ENCODE results near the gene HIPK2. TPM values are rescaled to one million over a fixed set of nuclear protein-coding genes. Genes with fewer than 3 reads are reported as not detected.
A peak's percentile ranks its signal among the peaks of the same experiment; 100 is the strongest.

Gene HIPK2
- total and polyA plus RNA-seq, 2 donors (not counting 3 experiments of a cell fraction or from before 2014, with no cell fraction given): 9.0 to 43.8 TPM

- peaks cover 67% of the 10 kb centered on the region for H3K4me1 ChIP-seq (ENCODE audit: control insufficient read depth, extremely low read depth, insufficient read depth, low read length)
- H3K36me3 ChIP-seq (ENCODE audit: control insufficient read depth in 2 of 2, extremely low read depth in 1 of 2, insufficient read depth in 2 of 2, low read length in 2 of 2): no peaks in the 10 kb centered on the region
- DNase-seq (ENCODE audit: low read depth, low spot score) (peak; percentile 43), FAIRE-seq (peak; percentile 72)
- no peak overlapping the region for H2AFZ ChIP-seq (ENCODE audit: low read depth, low read length)
- H3K27ac ChIP-seq (ENCODE audit: insufficient read depth, low read depth, low read length): peak overlapping the region; percentile 44
- dilution Hi-C loops (cut with MboI; ENCODE audit: extremely low pct_ligation_motif_present, low sequenced_read_pairs): no loop called here
- intact Hi-C loops (cut with micrococcal nuclease): no loop called here
- no peaks in the 10 kb centered on the region for H4K20me1 ChIP-seq (replicated peaks; ENCODE audit: control insufficient read depth, extremely low read depth, insufficient read depth, low read length)
- H3K9me3 ChIP-seq (replicated peaks; ENCODE audit: control insufficient read depth, insufficient read depth, low read length): no peaks in the 10 kb centered on the region
- H3K79me2 ChIP-seq (ENCODE audit: control insufficient read depth, insufficient read depth, low read length): peaks cover 76% of the 10 kb centered on the region
- CTCF ChIA-PET: no interaction called here
- no peaks in the 10 kb centered on the region for H3K9me1 ChIP-seq (replicated peaks; ENCODE audit: control insufficient read depth, extremely low read depth, insufficient read depth, low read length)
- H3K4me2 ChIP-seq (ENCODE audit: insufficient read depth, low read length): no peak overlapping the region
- no TSS peak for BruUV-seq (replicated peaks)
- H3K27me3 ChIP-seq (ENCODE audit: control insufficient read depth in 2 of 2, insufficient read depth in 2 of 2, low read length in 2 of 2): no peaks in the 10 kb centered on the region
- H3K9ac ChIP-seq (replicated peaks; ENCODE audit: extremely low read depth, insufficient read depth, low read length): no peak overlapping the region
- TF ChIP-seq JUN (IDR thresholded peaks at IDR 0.05; ENCODE audit: borderline replicate concordance, insufficient read depth, insufficient read length, low read depth) (peak; percentile 39), POLR2A (IDR thresholded peaks at IDR 0.05; ENCODE audit: low read depth, low read length) (no peak)
- POLR2A ChIA-PET: no interaction called here
- no peak overlapping the region for H3K4me3 ChIP-seq (replicated peaks in 1 of 3; ENCODE audit: insufficient read depth in 1 of 3, low read depth in 1 of 3, low read length in 3 of 3)
Measured at GRCh38 chr7:139734395-139734794, 43.4 kb downstream of the HIPK2 start.

DNA sequence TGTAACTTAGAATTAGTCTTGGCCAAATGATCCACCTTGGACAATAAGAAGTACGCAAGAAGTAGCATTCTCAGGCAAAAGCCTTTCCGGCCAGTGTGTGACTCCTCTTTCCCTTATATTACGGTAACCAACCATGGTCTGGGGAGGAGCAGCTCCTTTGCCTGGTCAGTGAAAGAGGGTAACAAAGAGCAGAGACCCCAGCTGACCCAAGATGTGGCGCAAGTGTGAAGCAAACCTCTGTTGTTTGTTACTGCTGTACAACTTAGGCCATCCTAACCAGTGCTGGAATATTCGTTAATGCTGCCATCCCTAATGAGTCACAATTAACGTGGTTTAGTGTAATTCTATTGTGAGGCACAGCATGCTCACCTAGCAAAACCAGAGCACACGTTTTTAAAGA is 44.0 kb downstream of the HIPK2 start:
- H3K9ac ChIP-seq (replicated peaks; ENCODE audit: extremely low read depth, insufficient read depth, low read length): no peak overlapping the region
- no peak overlapping the region for H3K4me2 ChIP-seq (ENCODE audit: insufficient read depth, low read length)
- ChIA-PET CTCF (no interaction called here), POLR2A (no interaction called here)
- intact Hi-C loops (cut with micrococcal nuclease) (loop anchor here (2.0 kb wide), 1 partner anchor 43 kb away; the partner anchor contains the start of gene HIPK2), dilution Hi-C loops (cut with MboI; ENCODE audit: extremely low pct_ligation_motif_present, low sequenced_read_pairs) (no loop called here)
- BruUV-seq (replicated peaks): no TSS peak
- H3K4me3 ChIP-seq (replicated peaks in 1 of 3; ENCODE audit: insufficient read depth in 1 of 3, low read depth in 1 of 3, low read length in 3 of 3): no peak overlapping the region
- no peak for DNase-seq (ENCODE audit: low read depth, low spot score)
- no peak overlapping the region for H2AFZ ChIP-seq (ENCODE audit: low read depth, low read length)
- TF ChIP-seq, protein P1, sequence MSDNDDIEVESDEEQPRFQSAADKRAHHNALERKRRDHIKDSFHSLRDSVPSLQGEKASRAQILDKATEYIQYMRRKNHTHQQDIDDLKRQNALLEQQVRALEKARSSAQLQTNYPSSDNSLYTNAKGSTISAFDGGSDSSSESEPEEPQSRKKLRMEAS (IDR thresholded peaks at IDR 0.05; ENCODE audit: insufficient read depth, insufficient read length): no peak
- TF ChIP-seq POLR2AphosphoS5 (IDR thresholded peaks at IDR 0.05; ENCODE audit: insufficient read depth, low read depth, low read length): no peak
- TF ChIP-seq CTCF (IDR thresholded peaks at IDR 0.05; ENCODE audit: extremely low read depth in 1 of 2, insufficient read depth in 1 of 2, low read depth in 1 of 2, low read length in 2 of 2): no peak
- no peak for TF ChIP-seq MYC (IDR thresholded peaks at IDR 0.05; ENCODE audit: low read depth, low read length)
- TF ChIP-seq FOS (IDR thresholded peaks at IDR 0.05; ENCODE audit: borderline replicate concordance, insufficient read depth, low read length): no peak
- no peak for TF ChIP-seq POLR2A (IDR thresholded peaks at IDR 0.05; ENCODE audit: low read depth, low read length)
- no peak for TF ChIP-seq EZH2 (IDR thresholded peaks at IDR 0.05; ENCODE audit: borderline replicate concordance, low read depth, low read length, severe bottlenecking)
- TF ChIP-seq GATA2 (IDR thresholded peaks at IDR 0.05; ENCODE audit: insufficient read depth, insufficient read length, low read depth, low read length): no peak
- TF ChIP-seq JUN (IDR thresholded peaks at IDR 0.05; ENCODE audit: borderline replicate concordance, insufficient read depth, insufficient read length, low read depth): no peak
- peaks cover 77% of the 10 kb centered on the region for H3K79me2 ChIP-seq (ENCODE audit: control insufficient read depth, insufficient read depth, low read length)
- no peak for FAIRE-seq
- H3K27ac ChIP-seq (ENCODE audit: insufficient read depth, low read depth, low read length): peak overlapping the region; percentile 44
- H4K20me1 ChIP-seq (replicated peaks; ENCODE audit: control insufficient read depth, extremely low read depth, insufficient read depth, low read length): no peaks in the 10 kb centered on the region
- no peaks in the 10 kb centered on the region for H3K36me3 ChIP-seq (ENCODE audit: control insufficient read depth in 2 of 2, extremely low read depth in 1 of 2, insufficient read depth in 2 of 2, low read length in 2 of 2)
- no peaks in the 10 kb centered on the region for H3K27me3 ChIP-seq (ENCODE audit: control insufficient read depth in 2 of 2, insufficient read depth in 2 of 2, low read length in 2 of 2)
- H3K9me3 ChIP-seq (replicated peaks; ENCODE audit: control insufficient read depth, insufficient read depth, low read length): no peaks in the 10 kb centered on the region
- H3K9me1 ChIP-seq (replicated peaks; ENCODE audit: control insufficient read depth, extremely low read depth, insufficient read depth, low read length): no peaks in the 10 kb centered on the region
- H3K4me1 ChIP-seq (ENCODE audit: control insufficient read depth, extremely low read depth, insufficient read depth, low read length): peaks cover 63% of the 10 kb centered on the region

Data from endothelial cell of umbilical vein (primary cell).